HFFc6 (cell line): ENCODE results near the gene PLK5. TPM values are rescaled to one million over a fixed set of nuclear protein-coding genes. Genes with fewer than 3 reads are reported as not detected.

Experiments used
- DNase-seq: peaks from one replicate; pipeline ENCODE4 v3.0.0-alpha.2; 2018
- H3K27ac Mint-ChIP-seq: 2 replicates; pipeline ENCODE4 v1.8.0; 2020; ENCODE audit warnings: mild to moderate bottlenecking, mixed read lengths
- H3K27me3 Mint-ChIP-seq: 2 replicates; pipeline ENCODE4 v1.8.0; 2021; ENCODE audit warnings: mild to moderate bottlenecking, moderate library complexity, mixed read lengths; ENCODE audit not compliant: insufficient read depth
- H3K36me3 Mint-ChIP-seq: 2 replicates; pipeline ENCODE4 v1.8.0; 2021; ENCODE audit warnings: low read depth, mixed read lengths
- H3K4me1 Mint-ChIP-seq: 2 replicates; pipeline ENCODE4 v1.8.0; 2020; ENCODE audit warnings: low read depth, mixed read lengths
- H3K4me3 Mint-ChIP-seq: 2 replicates; pipeline ENCODE4 v1.8.0; 2020; ENCODE audit warnings: mild to moderate bottlenecking, moderate library complexity, mixed read lengths
- H3K9me3 Mint-ChIP-seq: 2 replicates; pipeline ENCODE4 v1.8.0; 2020; ENCODE audit warnings: mild to moderate bottlenecking, mixed read lengths
- CTCF ChIP-seq: fragments of 200-600 bp; sonication (generic); IDR thresholded peaks from 2 replicates; pipeline ENCODE4 v1.5.0; 2021; ENCODE audit warnings: antibody characterized with exemption, mild to moderate bottlenecking
- total RNA-seq, 6 experiments: library from RNA; stranded (reverse); fragmentation: NEBNext Ultra II Directional; extraction: Animal tissue kit (Norgen Biotek cat#: 25700); gene quantifications; 2 replicates in 1 of 6; 3 replicates in 5 of 6; pipeline ENCODE4 v1.2.3, GENCODE V29; 2021

The PLK5 gene
- total RNA-seq, 6 experiments from 2014 or later = 0.26 to 1.3 (median 0.70) TPM

GRCh38 chr19:1486720-1487575 is 36.9 kb upstream of the PLK5 start:
- no peak for DNase-seq
- peaks cover 3% of the 10 kb centered on the region for H3K27me3 Mint-ChIP-seq
- TF ChIP-seq CTCF = no peak
- H3K4me3 Mint-ChIP-seq = no peak overlapping the region
- H3K36me3 Mint-ChIP-seq = no peaks in the 10 kb centered on the region
- H3K4me1 Mint-ChIP-seq = no peaks in the 10 kb centered on the region; the same call in 1 of the 2 replicates
- no peaks in the 10 kb centered on the region for H3K9me3 Mint-ChIP-seq
- no peak overlapping the region for H3K27ac Mint-ChIP-seq

GRCh38 chr19:1487576-1488281 is 36.1 kb upstream of the PLK5 start:
- H3K27ac Mint-ChIP-seq = no peak overlapping the region
- H3K4me3 Mint-ChIP-seq = no peak overlapping the region
- no peaks in the 10 kb centered on the region; the same call in 1 of the 2 replicates for H3K4me1 Mint-ChIP-seq
- DNase-seq = no peak
- TF ChIP-seq CTCF = no peak
- no peaks in the 10 kb centered on the region for H3K36me3 Mint-ChIP-seq
- H3K9me3 Mint-ChIP-seq = no peaks in the 10 kb centered on the region
- H3K27me3 Mint-ChIP-seq = peaks cover 2% of the 10 kb centered on the region

GRCh38 chr19:1488282-1488601 is 35.6 kb upstream of the PLK5 start:
- H3K27me3 Mint-ChIP-seq = peaks cover 2% of the 10 kb centered on the region
- H3K27ac Mint-ChIP-seq = no peak overlapping the region
- H3K36me3 Mint-ChIP-seq = no peaks in the 10 kb centered on the region
- H3K9me3 Mint-ChIP-seq = no peaks in the 10 kb centered on the region
- TF ChIP-seq CTCF = no peak
- H3K4me3 Mint-ChIP-seq = no peak overlapping the region
- H3K4me1 Mint-ChIP-seq = no peaks in the 10 kb centered on the region; the same call in 1 of the 2 replicates
- no peak for DNase-seq

GRCh38 chr19:1489463-1490310 is 34.2 kb upstream of the PLK5 start:
- Mint-ChIP-seq H3K4me1 (no peaks in the 10 kb centered on the region; the same call in 1 of the 2 replicates), H3K36me3 (no peaks in the 10 kb centered on the region), H3K4me3 (peak overlapping the region; percentile 37), H3K27ac (no peak overlapping the region), H3K27me3 (peaks cover 7% of the 10 kb centered on the region), H3K9me3 (no peaks in the 10 kb centered on the region)
- no peak for TF ChIP-seq CTCF
- DNase-seq = no peak

- DNase-seq = peak; percentile 98
- no peaks in the 10 kb centered on the region; the same call in 1 of the 2 replicates for H3K4me1 Mint-ChIP-seq
- TF ChIP-seq CTCF = no peak
- peak within 1 kb of the TSS; percentile 89 for H3K4me3 Mint-ChIP-seq
- H3K27me3 Mint-ChIP-seq = peaks cover 7% of the 10 kb centered on the region
- H3K9me3 Mint-ChIP-seq = no peaks in the 10 kb centered on the region
- peak within 1 kb of the TSS; percentile 83 for H3K27ac Mint-ChIP-seq
- no peaks in the 10 kb centered on the region for H3K36me3 Mint-ChIP-seq
Measured at GRCh38 chr19:1490311-1491113, 33.4 kb upstream of the PLK5 start, which contains the start of gene PCSK4. Gene PCSK4, minus strand, starts transcription at chr19:1490350. Its CDS starts 4 bp downstream, at chr19:1490346.
